ENCODE results near the gene DCLRE1A.

DCLRE1A gene

GRCh38 chr10:113788604-113789083, 65.2 kb downstream of the DCLRE1A start:
- no peak for DNase-seq (ENCODE audit: low spot score)

Measured in germinal center (tissue), 1 donor.